GM18909 (cell line): ENCODE results near the gene PCNT.
"Not testable (repeated sequence)": the region's sequence is repeated elsewhere in the genome, so short reads cannot be mapped to it uniquely, and the experiment has no call there.

Experiments used
- ATAC-seq: cut with Tn5 transposase; IDR thresholded peaks from one replicate; pipeline ENCODE4 v1.9.1; 2021; ENCODE audit warnings: mild to moderate bottlenecking; ENCODE audit not compliant: unreplicated experiment, poor library complexity

Gene PCNT

GRCh38 chr21:46355161-46356004 lies 31.4 kb downstream of the PCNT start:
- no peak for ATAC-seq

DNA sequence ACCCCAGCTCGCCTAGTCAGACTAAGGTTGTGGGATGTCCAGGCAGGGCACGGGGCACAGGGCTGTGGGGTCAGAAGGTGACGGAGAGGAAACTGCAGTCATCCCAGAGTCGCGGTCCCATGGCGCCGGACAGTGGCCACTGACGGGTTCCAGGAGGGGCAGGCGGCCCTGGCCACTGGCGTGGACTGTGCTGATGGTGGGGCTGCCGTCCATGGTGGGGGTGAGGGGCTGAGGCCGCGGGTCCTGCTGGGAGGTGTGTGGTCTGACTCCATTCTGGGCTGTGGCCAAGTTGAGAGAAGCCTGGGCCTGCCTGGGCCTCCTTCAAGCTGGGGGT lies 32.0 kb downstream of the PCNT start:
- ATAC-seq: no peak

DNA sequence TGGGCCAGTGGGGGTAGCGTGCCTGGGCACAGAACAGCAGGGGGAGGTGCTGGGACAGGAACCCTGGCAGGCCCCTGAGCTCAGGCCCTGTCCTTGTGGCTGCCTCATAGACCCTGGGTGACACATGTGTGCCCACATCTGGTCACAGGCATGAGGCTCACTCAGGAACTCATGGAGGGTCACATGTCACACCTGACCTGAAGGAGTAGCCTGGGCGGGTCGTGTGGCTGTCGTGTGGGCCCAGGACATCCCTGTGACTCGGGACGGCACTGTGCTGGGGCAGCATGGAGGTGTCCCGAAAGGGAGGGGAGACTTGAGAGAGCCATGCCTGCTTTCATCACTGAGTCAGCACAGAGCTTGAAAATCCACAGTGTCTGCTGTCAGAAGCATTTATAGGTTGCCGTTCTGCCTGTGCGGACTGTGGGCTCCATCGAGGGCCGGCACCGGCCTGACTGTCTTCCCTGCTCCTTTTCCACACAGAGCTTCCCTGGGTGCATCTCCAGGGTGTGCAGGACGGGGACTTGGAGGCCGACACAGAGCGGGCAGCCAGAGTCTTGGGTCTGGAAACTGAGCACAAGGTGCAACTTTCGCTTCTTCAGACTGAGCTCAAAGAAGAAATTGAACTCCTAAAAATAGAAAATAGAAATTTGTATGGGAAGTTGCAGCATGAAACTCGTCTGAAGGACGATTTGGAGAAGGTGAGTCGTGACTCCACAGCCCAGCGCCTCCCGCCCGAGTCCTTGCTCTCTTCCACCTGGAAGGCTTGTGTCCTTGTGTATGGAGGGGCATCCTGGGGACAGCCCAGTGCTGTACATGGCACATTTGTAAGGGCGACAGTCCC lies 32.8 kb downstream of the PCNT start:
- ATAC-seq: no peak

GRCh38 chr21:46357335-46357604 lies 33.3 kb downstream of the PCNT start:
- ATAC-seq: no peak

DNA sequence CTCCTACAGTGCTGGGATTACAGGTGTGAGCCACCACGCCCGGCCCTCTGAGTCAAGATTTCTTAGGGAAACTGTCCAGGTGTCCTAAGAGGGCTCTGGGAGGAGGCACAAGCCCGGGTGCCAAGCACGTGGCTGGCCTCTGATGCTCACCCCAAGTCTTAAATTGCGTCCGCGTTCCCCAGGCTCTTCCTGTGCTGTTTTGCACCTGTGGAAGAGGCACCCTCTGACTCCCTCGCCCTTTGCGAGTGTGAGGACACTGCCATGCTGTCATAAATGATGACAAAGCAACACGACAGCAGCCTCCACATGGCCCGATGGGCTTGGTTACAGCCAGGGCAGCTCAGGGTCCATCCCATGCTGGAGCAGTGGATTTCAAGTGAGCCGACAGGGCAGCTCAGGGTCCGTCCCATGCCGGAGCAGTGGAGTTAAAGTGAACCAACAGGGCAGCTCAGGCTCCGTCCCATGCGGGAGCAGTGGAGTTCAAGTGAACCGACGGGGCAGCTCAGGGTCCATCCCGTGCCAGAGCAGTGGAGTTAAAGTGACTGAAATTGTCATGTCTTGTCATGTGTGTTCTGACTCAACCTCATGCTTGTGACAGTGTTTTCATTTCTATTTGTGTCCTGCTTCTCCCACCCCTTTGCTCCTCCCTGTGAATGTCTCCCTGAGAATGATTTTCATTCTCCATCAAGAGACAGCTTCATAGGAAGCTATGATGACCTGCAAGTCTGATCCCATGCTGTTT lies 33.9 kb downstream of the PCNT start:
- ATAC-seq: no peak

- no peak for ATAC-seq
Measured at GRCh38 chr21:46361176-46361575, 37.2 kb downstream of the PCNT start.

GRCh38 chr21:46361935-46362334 lies 38.0 kb downstream of the PCNT start:
- ATAC-seq: no peak

DNA sequence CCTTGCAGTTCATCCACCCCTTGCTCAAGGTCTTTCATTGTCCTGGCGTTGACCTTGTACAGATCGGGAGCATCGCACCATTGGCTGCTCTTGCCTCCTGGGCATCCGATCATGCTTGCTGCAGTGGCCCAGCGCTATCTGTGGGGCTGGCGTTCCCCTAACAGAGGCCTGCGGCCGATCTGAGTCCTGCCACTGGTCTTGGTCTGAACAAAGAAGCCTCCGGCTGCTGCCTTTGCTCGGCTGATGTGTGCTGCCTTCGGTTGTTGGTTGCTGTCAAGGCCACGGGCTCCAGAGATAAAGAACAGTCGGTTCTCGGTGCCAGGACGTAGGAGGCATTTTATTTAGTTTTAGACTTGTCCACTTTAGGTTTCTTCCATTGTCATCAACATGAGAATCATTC lies 39.0 kb downstream of the PCNT start:
- no peak for ATAC-seq

- ATAC-seq: no peak
Measured at GRCh38 chr21:46363698-46364097, 39.7 kb downstream of the PCNT start.

DNA sequence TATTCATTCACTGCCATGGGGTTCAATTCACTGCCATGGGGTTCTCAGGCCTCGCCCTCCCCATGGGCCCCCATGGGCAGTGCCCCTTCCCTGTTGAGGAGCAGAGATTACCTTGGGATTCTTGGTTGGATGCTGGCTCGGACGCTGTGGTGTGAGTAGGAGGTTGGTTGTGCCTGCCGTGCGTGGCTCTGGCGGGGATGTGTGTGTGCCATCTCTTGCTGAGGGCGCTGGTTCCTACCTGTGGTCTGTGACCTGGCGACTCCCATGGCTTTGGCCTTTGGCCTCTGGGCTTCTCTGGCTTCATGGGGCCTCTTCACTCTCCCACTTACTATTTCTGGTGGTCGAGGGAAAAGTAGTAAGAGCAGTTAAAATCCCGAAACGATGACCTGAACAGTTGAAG lies 42.1 kb downstream of the PCNT start:
- ATAC-seq: no peak

- no peak for ATAC-seq
Measured at GRCh38 chr21:46366561-46366960, 42.6 kb downstream of the PCNT start.

GRCh38 chr21:46366966-46367365 lies 43.0 kb downstream of the PCNT start:
- no peak for ATAC-seq

GRCh38 chr21:46368533-46369285 lies 44.8 kb downstream of the PCNT start:
- peak; percentile 64 for ATAC-seq

- no peak for ATAC-seq
Measured at GRCh38 chr21:46369520-46370235, 45.7 kb downstream of the PCNT start.

DNA sequence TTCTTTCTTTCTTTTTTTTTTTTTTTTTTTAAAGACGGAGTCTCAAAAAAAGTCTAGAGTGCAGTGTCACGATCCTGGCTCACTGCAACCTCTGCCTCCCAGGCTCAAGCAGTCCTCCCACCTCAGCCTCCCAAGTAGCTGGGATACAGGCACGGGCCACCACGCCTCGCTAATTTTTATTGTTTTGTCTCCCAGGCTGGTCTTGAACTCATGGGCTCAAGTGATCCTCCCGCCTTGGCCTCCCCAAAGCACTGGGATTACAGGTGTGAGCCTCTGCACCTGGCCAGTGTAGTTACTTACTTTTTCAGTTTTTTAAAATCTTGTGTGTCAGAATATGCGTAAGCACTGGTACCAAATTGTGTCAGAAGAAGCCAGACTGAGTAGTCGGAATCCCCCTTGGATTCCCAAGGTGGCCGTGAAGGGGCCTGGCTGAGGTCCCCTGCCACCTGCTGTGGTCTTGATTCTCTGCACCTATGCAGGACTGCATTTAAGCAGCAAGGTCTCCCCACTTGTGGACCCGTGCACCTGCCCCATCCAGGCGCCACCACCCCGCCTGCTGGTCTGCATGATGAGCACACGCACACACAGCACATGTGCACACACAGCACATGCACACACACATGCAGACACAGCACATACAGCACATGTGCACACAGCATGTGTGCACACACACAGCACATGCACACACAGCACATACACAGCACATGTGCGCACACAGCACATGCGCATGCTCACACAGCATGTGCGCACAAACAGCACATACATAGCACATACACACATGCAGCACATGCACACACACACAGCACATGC lies 47.5 kb downstream of the PCNT start:
- no peak for ATAC-seq

- no peak for ATAC-seq
Measured at GRCh38 chr21:46372014-46372485, 48.1 kb downstream of the PCNT start.

GRCh38 chr21:46372947-46373346 lies 49.0 kb downstream of the PCNT start:
- ATAC-seq: not testable (repeated sequence)

- ATAC-seq: no peak
Measured at GRCh38 chr21:46374761-46375389, 50.9 kb downstream of the PCNT start.
